Stimulated activated CD8-positive, alpha-beta memory T cell treated with anti-CD3 and anti-CD28 coated beads, Interleukin-4, amount 100 ng/mL, for 4 hours (primary cell): Measurements from ENCODE around the gene SOHLH1.

Source experiments
- DNase-seq, 2 donors: peaks; one replicate each; pipeline ENCODE4 v3.0.0-alpha.2; 2020; ENCODE audit warnings: low read depth in 2 of 2, low spot score in 1 of 2

SOHLH1 gene

GRCh38 chr9:135662758-135663450 lies 36.4 kb downstream of the SOHLH1 start, which contains the start of gene LCN9:
LCN9 (plus strand) TSS chr9:135663309; CDS start chr9:135663322, 13 bp downstream.
- DNase-seq = no peak

GRCh38 chr9:135661816-135662560 lies 37.3 kb downstream of the SOHLH1 start:
- no peak for DNase-seq

DNA sequence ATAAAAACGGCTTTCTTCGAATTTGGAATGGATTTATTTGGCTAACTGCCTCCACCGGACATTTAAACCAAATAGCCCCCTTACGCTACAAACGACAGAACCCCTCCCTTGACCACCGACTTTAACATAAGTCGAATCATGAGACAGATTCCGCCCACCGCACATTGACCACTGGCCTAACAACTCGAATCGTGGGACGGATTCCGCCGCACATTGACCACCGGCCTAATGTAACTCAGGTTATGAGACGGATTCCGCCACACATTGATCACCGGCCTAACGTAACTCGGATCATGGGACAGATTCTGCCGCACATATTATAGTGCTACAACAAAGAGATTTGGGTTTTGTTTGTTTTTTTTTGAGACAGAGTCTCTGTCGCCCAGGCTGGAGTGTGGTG lies 38.9 kb downstream of the SOHLH1 start:
- no peak for DNase-seq

DNA sequence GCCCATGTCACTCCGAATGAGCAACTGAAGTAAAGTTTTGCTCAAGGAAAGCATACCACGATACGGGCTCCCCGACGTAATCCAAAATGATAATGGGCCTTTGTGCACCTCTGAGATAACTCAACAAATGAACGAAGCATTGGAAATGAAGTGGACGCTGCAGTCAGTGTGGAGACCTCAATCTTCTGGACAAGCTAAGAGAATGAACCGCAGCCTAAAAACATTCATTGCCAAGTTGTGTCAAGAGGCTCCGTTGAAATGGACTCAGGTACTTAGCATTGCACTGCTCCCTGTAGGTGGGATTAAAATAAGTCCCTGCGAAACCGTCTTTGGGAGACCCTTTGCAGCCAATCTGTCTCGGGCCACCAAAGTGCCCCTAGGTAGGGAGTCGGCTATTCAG lies 40.0 kb downstream of the SOHLH1 start:
- no peak for DNase-seq

DNA sequence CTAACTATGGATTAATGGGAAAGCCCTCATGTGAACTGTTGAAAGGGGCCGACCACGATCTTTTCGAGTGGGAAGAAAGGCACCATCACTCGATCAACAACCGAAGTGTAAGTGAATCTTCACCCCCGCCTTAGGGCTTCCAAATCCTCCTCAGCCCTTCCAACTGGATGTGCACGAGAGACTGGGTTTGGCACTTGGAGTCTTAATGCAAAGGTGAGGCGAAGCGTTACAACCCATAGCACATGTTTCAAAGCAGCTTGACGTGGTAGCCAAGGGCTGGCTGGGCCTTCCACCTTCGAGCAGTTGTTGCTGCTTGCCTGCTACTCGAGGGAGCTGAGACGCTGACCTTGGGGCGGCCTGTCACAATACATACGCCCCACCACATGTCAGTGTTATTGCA lies 41.9 kb downstream of the SOHLH1 start:
- DNase-seq = no peak

DNA sequence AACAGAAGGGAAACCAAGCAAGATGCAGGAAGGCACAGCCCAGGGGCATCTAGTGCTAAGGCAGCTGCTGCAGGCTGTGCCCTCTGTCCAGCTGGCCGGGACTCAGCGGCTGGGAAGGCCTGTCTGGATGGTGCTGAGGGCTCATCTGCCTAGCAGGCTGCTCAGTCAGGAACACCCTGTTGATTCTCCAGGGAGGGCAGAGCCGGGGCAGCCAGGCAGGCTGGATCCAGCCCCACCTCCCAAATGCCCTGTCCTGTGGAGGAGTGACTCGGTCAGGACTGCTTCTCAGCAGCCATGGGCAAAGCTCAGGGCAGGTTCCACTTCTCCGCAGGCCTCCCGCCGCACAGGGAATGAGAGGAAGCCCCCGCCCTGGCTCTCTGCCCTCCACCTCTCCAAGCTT lies 44.0 kb downstream of the SOHLH1 start:
- DNase-seq = no peak

- DNase-seq = no peak
Observed at GRCh38 chr9:135650408-135650807, 48.9 kb downstream of the SOHLH1 start.

DNA sequence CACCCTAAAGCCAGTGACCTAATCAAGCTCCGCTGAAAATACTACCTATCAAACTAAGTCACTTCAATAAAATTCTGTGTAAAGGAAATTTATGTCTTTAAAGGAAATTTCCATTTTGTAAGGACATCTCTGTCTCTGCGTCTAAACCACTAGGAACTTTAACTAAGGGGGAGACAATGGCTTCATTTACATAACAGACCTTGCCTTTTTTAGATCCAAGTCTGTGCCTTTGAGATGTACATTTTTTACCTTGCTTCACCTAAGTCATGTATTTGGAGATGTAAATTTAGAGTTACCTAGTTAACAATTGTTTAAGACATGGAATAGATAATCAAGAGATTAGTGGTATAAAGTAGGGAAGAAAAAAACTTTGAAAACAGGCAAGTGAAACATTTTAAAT lies 49.8 kb downstream of the SOHLH1 start:
- DNase-seq = no peak

- DNase-seq = no peak
Observed at GRCh38 chr9:135648494-135649410, 50.5 kb downstream of the SOHLH1 start.

- no peak for DNase-seq
Observed at GRCh38 chr9:135647884-135648283, 51.4 kb downstream of the SOHLH1 start.

DNA sequence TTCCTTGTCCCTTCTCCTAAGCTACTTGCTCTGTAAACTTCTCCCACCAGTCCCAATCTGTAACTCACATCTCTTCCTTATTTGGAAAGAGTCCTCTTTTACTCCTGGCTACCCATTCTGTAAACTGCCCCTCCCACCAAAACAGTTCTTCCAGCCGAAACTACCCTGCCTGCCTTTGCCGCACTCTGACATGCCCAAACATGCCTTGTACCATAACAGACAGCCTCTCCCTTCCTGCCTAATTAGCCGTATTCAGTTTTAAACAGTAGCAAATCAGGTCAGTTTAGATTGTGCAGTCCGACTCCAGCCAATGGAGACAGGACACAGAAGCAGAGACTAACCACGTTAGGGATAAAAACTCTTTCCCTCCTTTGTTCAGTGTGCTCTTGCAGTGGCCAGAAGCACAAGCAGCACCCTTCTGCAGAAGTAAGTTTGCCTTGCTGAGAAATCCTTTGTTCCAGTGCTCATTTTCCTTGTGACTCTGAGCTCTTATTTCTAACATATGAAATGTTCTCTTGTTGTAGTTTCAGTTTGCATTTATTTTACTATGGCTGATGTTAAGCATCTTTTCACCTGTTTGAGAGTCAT lies 54.6 kb downstream of the SOHLH1 start:
- no peak for DNase-seq
